ENCODE measurements around the gene ATF4.

DNA sequence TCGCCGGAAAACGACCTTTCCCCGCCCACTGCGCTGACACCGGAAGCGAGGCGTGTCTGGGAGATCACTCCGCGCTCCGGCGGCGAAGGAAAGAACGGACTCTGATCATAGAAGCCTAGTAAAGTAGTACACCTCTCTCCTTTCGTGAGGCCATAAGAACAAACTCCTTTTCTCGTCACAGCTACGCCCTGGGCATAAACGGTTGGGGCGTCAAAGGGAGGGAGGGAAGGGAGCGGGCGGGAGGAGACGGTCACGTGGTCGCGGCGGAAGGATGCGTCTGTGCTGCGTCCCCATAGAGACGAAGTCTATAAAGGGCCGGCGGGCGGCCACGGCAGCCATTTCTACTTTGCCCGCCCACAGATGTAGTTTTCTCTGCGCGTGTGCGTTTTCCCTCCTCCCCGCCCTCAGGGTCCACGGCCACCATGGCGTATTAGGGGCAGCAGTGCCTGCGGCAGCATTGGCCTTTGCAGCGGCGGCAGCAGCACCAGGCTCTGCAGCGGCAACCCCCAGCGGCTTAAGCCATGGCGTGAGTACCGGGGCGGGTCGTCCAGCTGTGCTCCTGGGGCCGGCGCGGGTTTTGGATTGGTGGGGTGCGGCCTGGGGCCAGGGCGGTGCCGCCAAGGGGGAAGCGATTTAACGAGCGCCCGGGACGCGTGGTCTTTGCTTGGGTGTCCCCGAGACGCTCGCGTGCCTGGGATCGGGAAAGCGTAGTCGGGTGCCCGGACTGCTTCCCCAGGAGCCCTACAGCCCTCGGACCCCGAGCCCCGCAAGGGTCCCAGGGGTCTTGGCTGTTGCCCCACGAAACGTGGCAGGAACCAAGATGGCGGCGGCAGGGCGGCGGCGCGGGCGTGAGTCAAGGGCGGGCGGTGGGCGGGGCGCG, at the start of gene ATF4:
- no peak for TF ChIP-seq CTCF (conservative IDR thresholded peaks at IDR 0.05; ENCODE audit: low read depth, low read length)
- no peak for TF ChIP-seq EZH2 (IDR thresholded peaks at IDR 0.05; ENCODE audit: low read length, unreplicated experiment)
